T47D (cell line): ENCODE data around the gene MXI1.

Experiments
- DNase-seq, 2 experiments: peaks; one replicate each; pipeline versions ENCODE4 v3.0.0 to v3.0.0-alpha.2; 2011 to 2012; ENCODE audit warnings: low read depth in 1 of 2, low spot score in 1 of 2
- JUND ChIP-seq: IDR thresholded peaks from 2 replicates; pipeline ENCODE4 v1.6.1; 2012; ENCODE audit warnings: low read depth
- in situ Hi-C: cut with HindIII; loops from 2 replicates; pipeline ENCODE4 v1.10.0; 2016; ENCODE audit warnings: low sequenced_read_pairs, low pct_unique_long_range_greater_than_20kb

Gene MXI1

GRCh38 chr10:110207011-110207804, at the start of gene MXI1:
Gene MXI1 (plus strand): TSS chr10:110207605. CDS start chr10:110207809, 204 bp downstream.
- no peak for TF ChIP-seq JUND
- peak; percentile 77 to 78 for DNase-seq
- in situ Hi-C loops: no loop called here

GRCh38 chr10:110158051-110159005, 49.1 kb upstream of the MXI1 start:
- DNase-seq: no peak
- in situ Hi-C loops: no loop called here
- no peak for TF ChIP-seq JUND

DNA sequence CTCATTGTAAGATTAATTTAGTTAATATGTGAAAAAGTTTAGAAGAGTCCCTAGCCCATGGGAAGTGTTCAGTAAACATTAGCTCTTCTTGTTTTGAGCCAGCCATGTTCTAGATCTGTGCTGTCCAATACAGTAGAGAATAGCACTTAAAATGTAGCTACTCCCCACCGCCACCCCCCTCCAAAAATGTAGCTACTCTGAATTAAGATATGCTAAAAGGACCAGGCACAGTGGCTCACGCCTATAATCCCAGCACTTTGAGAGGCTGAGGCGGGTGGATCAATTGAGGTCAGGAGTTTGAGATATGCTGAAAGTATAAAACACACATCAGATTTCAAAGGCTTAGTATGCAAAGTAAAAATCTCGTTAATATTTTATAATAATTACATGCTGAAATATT, 47.3 kb upstream of the MXI1 start:
- in situ Hi-C loops: no loop called here
- no peak for TF ChIP-seq JUND
- no peak for DNase-seq

GRCh38 chr10:110160522-110160921, 46.9 kb upstream of the MXI1 start:
- in situ Hi-C loops: no loop called here
- no peak for DNase-seq
- TF ChIP-seq JUND: no peak

DNA sequence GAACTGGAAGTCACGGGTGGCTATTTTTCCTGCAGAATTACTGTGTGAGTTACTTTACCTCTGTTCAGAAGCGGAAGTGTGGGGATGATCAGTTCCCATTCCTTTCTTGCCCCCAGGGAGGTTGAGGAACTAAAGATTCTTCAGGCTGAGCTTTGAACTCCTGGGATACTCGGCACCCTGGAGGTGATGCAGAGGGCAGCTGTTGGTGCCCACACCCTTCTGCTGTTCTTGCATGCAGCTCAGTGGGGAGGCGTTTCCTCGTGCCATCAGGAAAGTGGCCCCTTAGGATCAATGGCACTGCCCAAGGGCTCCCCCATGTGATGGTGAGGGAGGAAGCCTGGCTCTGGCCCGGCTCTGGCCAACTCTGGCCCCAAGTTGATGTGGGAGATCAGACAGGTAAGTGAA, 44.7 kb upstream of the MXI1 start:
- in situ Hi-C loops: no loop called here
- DNase-seq: no peak
- no peak for TF ChIP-seq JUND

DNA sequence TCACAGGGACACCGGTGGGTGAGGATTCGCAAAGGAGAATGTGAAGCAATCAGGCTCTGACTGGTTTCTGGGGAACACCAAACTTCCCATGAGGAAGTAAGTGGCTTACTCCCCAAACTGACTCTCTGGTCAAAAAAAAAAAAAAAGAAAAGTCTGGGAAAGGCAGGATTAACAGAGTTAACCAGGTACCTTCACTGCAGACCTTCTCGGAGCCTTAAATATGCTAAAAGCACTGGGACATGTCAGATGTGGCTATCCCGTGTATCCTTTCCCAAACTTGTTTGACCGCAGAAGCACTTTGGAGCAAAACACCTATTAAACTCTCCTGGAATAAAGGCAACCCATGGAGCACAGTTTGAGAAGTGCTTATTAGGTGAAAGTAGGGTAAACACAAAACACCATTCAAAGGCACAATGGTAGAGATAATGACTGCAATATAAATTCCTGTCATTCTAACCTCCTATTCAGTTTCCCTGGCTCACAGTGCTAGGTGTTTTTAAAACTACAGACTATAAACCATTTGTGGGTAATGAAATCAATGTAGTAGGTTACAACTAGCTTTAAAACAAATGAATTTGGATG, 44.1 kb upstream of the MXI1 start:
- DNase-seq: peak in 1 of 2 experiments; percentile 19
- in situ Hi-C loops: no loop called here
- TF ChIP-seq JUND: no peak

- in situ Hi-C loops: no loop called here
- no peak for DNase-seq
- no peak for TF ChIP-seq JUND
These were observed 43.6 kb upstream of the MXI1 start for GRCh38 chr10:110163841-110164240.

DNA sequence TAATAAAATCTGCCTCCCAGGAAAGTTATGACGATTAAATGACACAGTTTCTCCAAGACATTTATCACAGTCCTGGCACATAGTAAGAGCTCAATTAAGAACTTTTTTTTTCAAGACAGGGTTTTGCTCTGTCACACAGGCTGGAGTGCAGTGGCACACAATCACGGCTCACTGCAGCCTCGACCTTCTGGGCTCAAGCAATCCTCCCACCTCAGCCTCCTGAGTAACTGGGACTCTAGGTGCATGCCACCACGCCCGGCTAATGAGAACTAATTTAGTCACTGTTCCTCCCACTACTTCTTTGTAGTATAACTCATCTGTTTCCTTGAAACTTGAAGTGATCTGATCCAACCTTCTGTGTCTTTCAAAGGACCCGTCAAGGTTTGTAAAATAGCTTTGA, 42.2 kb upstream of the MXI1 start:
- DNase-seq: no peak
- no peak for TF ChIP-seq JUND
- in situ Hi-C loops: no loop called here

GRCh38 chr10:110167149-110167548, 40.3 kb upstream of the MXI1 start:
- TF ChIP-seq JUND: no peak
- in situ Hi-C loops: no loop called here
- DNase-seq: no peak

GRCh38 chr10:110168601-110169481, 38.6 kb upstream of the MXI1 start:
- TF ChIP-seq JUND: no peak
- no peak for DNase-seq
- in situ Hi-C loops: no loop called here

DNA sequence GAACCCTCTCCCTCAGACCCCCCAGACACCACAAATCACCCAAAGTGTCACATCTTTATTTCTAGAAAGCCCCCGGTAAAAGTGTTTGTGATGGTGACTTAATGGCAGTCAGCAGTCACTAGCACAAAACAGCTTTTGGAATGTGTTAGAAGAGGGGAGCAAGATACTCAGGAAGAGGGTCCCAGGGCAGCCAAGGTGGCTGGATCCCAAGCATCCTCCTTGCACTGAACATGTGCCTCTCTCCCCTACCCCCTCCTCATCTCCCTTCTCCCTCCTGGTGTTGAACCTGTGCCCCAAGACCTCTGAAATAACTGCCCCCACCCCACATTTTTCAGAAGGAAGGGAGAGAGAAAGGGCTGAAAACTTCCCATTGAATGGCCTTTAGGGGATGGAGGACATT, 37.8 kb upstream of the MXI1 start:
- in situ Hi-C loops: no loop called here
- no peak for TF ChIP-seq JUND

More for the DNA sequence above, 37.8 kb upstream of the MXI1 start:
- no peak for DNase-seq
